Parathyroid adenoma (tissue), 2 donors: ENCODE data around the gene MTCL3.

Experiments
- H2AFZ ChIP-seq: fragments of 300-600 bp; sonication (generic); one replicate; pipeline ENCODE4 v1.7.0; 2017; ENCODE audit warnings: antibody characterized with exemption, mild to moderate bottlenecking
- H3K27ac ChIP-seq: fragments of 300-600 bp; sonication (generic); one replicate; pipeline ENCODE4 v1.7.0; 2017
- H3K27me3 ChIP-seq: fragments of 300-600 bp; sonication (generic); one replicate; pipeline ENCODE4 v1.7.0; 2017; ENCODE audit warnings: low read length; ENCODE audit not compliant: control insufficient read depth, insufficient read depth
- H3K36me3 ChIP-seq: fragments of 300-600 bp; sonication (generic); one replicate; pipeline ENCODE4 v1.7.0; 2017; ENCODE audit warnings: low read length; ENCODE audit not compliant: control insufficient read depth, insufficient read depth
- H3K4me1 ChIP-seq: fragments of 300-600 bp; sonication (generic); one replicate; pipeline ENCODE4 v1.7.0; 2017; ENCODE audit warnings: control low read depth
- H3K4me2 ChIP-seq: fragments of 300-600 bp; sonication (generic); one replicate; pipeline ENCODE4 v1.7.0; 2017; ENCODE audit warnings: low read length
- H3K4me3 ChIP-seq: fragments of 300-600 bp; sonication (generic); one replicate; pipeline ENCODE4 v1.7.0; 2017; ENCODE audit warnings: low read depth, low read length
- H3K79me2 ChIP-seq: fragments of 300-600 bp; sonication (generic); one replicate; pipeline ENCODE4 v1.7.0; 2017; ENCODE audit warnings: control low read depth
- H3K9ac ChIP-seq: fragments of 300-600 bp; sonication (generic); one replicate; pipeline ENCODE4 v1.7.0; 2017; ENCODE audit warnings: mild to moderate bottlenecking
- H3K9me3 ChIP-seq: fragments of 300-600 bp; sonication (generic); one replicate; pipeline ENCODE4 v1.7.0; 2017; ENCODE audit warnings: low read length; ENCODE audit not compliant: control insufficient read depth
- TF ChIP-seq, protein P1 (sequence below): fragments of 300-600 bp; sonication (generic); IDR thresholded peaks from one replicate; pipeline ENCODE4 v1.7.0; 2017; ENCODE audit warnings: antibody characterized with exemption, mild to moderate bottlenecking
- donor health status: primary hyperparathyroidism.

Gene MTCL3

DNA sequence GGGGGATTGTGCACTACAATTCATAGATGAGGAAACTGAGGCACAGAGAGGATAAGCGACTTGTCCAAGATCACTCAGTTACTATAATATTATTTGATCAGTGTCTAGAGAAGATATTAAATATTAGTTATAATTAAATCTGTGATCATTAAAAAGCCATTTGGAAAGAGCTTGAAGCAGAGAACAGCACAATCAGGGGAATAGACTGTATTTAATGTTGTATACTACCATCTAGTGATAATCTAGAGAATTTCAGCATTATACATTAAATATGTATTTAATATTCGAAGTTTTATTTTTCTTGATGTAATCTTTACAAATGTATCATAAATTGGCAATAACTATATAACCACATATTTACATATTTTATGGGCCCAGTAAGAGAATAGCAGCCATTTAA, 20.1 kb upstream of the MTCL3 start:
- Histone ChIP-seq H3K4me1 (no peaks in the 10 kb centered on the region), H3K4me2 (no peak overlapping the region), H3K9ac (no peak overlapping the region), H3K79me2 (no peaks in the 10 kb centered on the region), H3K9me3 (no peaks in the 10 kb centered on the region), H3K27me3 (no peaks in the 10 kb centered on the region), H3K4me3 (no peak overlapping the region), H2AFZ (no peak overlapping the region), H3K36me3 (no peaks in the 10 kb centered on the region), H3K27ac (no peak overlapping the region)
- TF ChIP-seq, protein P1, sequence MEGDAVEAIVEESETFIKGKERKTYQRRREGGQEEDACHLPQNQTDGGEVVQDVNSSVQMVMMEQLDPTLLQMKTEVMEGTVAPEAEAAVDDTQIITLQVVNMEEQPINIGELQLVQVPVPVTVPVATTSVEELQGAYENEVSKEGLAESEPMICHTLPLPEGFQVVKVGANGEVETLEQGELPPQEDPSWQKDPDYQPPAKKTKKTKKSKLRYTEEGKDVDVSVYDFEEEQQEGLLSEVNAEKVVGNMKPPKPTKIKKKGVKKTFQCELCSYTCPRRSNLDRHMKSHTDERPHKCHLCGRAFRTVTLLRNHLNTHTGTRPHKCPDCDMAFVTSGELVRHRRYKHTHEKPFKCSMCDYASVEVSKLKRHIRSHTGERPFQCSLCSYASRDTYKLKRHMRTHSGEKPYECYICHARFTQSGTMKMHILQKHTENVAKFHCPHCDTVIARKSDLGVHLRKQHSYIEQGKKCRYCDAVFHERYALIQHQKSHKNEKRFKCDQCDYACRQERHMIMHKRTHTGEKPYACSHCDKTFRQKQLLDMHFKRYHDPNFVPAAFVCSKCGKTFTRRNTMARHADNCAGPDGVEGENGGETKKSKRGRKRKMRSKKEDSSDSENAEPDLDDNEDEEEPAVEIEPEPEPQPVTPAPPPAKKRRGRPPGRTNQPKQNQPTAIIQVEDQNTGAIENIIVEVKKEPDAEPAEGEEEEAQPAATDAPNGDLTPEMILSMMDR, result peak; percentile 40

DNA sequence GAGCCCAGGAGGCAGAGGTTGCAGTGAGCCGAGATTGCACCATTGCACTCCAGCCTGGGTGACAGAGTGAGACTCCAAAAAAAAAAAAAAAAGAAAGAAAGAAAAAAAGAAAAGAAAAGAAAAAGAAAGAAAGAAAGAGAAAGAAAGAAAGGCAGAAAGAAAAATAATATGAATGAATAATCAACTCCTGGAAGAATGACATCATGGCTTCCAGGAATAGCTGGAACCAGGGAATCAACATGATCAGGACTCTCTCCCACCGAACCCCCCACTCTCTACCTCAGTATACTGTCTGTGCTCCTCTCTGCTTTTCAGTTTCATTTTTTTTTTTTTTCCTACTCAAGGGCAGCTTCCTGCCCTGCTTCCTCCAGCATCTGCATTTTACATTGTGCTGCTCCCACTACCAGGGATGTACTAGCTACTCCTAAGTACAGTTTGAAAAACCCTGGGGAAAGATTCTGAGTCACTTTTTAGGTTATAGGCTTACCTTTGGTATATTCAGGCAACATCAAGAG, 19.7 kb upstream of the MTCL3 start:
- no peak overlapping the region for H3K27ac ChIP-seq
- no peaks in the 10 kb centered on the region for H3K36me3 ChIP-seq
- TF ChIP-seq, protein P1, result no peak
- H3K4me1 ChIP-seq, result no peaks in the 10 kb centered on the region
- H3K27me3 ChIP-seq, result no peaks in the 10 kb centered on the region
- no peak overlapping the region for H3K9ac ChIP-seq
- no peaks in the 10 kb centered on the region for H3K79me2 ChIP-seq
- H3K9me3 ChIP-seq, result no peaks in the 10 kb centered on the region
- H3K4me3 ChIP-seq, result no peak overlapping the region
- no peak overlapping the region for H3K4me2 ChIP-seq
- no peak overlapping the region for H2AFZ ChIP-seq

DNA sequence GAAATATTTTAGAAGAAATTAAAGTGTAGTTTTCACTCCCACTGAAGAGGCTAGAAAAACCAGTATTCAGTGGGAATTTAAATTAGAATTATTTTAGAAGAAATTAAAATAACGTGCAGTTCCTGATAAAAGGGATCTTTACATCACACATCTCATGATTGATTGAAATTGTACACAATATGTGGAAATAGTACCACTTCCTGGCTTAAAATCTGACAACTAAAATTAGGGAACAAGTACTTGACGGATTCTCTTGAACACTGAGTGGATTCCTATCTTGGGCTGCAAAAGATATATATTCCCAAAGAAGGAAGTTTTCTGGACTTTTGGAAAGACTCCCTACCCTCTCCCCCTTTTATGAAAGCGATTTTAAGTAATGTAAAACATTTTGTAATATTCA, 14.6 kb upstream of the MTCL3 start:
- TF ChIP-seq, protein P1, result no peak
- Histone ChIP-seq H3K36me3 (no peaks in the 10 kb centered on the region), H3K9ac (no peak overlapping the region), H2AFZ (no peak overlapping the region), H3K4me2 (no peak overlapping the region), H3K4me3 (no peak overlapping the region), H3K4me1 (no peaks in the 10 kb centered on the region), H3K79me2 (no peaks in the 10 kb centered on the region), H3K9me3 (no peaks in the 10 kb centered on the region), H3K27ac (no peak overlapping the region), H3K27me3 (no peaks in the 10 kb centered on the region)

DNA sequence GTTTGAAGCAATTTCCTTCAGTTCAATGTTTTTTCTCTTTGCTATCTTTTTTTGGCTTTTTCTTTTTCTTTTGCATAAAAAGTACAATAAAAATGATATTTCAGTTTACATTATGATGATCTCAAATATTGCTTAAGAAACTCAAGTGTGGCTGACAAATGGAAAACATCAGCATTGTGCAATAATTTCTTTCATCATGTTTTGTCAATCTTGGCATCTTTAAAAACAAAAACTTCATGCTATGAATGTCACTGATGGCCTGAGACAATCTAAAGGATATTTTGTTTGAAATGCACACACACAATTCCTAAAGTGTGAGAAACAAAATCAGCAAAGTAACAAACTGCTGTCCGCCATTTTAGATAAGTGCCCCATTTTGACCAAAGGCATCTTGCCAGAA, 13.9 kb upstream of the MTCL3 start:
- H3K4me1 ChIP-seq, result no peaks in the 10 kb centered on the region
- TF ChIP-seq, protein P1, result no peak
- H3K79me2 ChIP-seq, result no peaks in the 10 kb centered on the region

DNA sequence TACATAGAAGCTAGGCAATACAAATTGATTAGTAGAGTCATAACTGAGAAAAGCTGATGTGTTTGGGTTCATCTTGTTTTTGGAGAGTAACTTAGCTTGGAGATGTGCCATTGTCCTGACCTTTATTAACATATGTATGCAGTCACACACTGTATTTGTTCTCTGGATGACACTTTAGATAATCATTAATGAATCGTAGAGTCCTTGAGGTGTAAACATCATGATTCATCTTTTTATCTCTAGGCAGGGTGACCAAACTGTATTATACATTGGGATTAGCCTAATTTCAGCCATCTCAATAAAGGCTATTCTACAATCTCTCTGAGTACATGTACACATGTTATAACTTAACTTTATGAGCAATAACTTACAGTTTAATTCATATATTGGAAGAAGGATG, 3.6 kb upstream of the MTCL3 start:
- no peak overlapping the region for H3K27ac ChIP-seq
- no peak overlapping the region for H3K4me2 ChIP-seq
- no peak overlapping the region for H3K4me3 ChIP-seq
- H3K27me3 ChIP-seq, result peaks cover 1% of the 10 kb centered on the region
- H2AFZ ChIP-seq, result no peak overlapping the region
- H3K79me2 ChIP-seq, result no peaks in the 10 kb centered on the region
- H3K9ac ChIP-seq, result no peak overlapping the region
- no peaks in the 10 kb centered on the region for H3K9me3 ChIP-seq
- TF ChIP-seq, protein P1, result no peak
- H3K36me3 ChIP-seq, result no peaks in the 10 kb centered on the region
- H3K4me1 ChIP-seq, result no peaks in the 10 kb centered on the region

More for the DNA sequence above, 13.9 kb upstream of the MTCL3 start:
- no peak overlapping the region for H3K4me3 ChIP-seq
- no peak overlapping the region for H2AFZ ChIP-seq
- H3K4me2 ChIP-seq, result no peak overlapping the region
- no peak overlapping the region for H3K9ac ChIP-seq
- no peaks in the 10 kb centered on the region for H3K27me3 ChIP-seq
- H3K27ac ChIP-seq, result no peak overlapping the region
- no peaks in the 10 kb centered on the region for H3K9me3 ChIP-seq
- no peaks in the 10 kb centered on the region for H3K36me3 ChIP-seq
